SH-SY5Y (cell line): Measurements from ENCODE around the gene NCF4.

Experiments used
- GATA2 ChIP-seq: IDR thresholded peaks from 2 replicates; pipeline ENCODE4 v1.6.1; 2011; ENCODE audit warnings: mild to moderate bottlenecking, low read depth, low read length
- GATA3 ChIP-seq: IDR thresholded peaks from 2 replicates; pipeline ENCODE4 v1.6.1; 2011; ENCODE audit warnings: low read depth, mild to moderate bottlenecking, low read length, moderate library complexity

GRCh38 chr22:36831206-36831605 is 29.6 kb upstream of the NCF4 start:
- TF ChIP-seq GATA2: no peak
- no peak for TF ChIP-seq GATA3
